NCI-H1092 (cell line): ENCODE measurements around the gene MAPK14.
A peak's percentile ranks its signal among the peaks of the same experiment; 100 is the strongest.
"Not testable (repeated sequence)": the region's sequence is repeated elsewhere in the genome, so short reads cannot be mapped to it uniquely, and the experiment has no call there.

ENCODE experiments used
- DNase-seq: peaks from one replicate; lab custom pipeline; 2025; lab: John Stamatoyannopoulos, UW

The MAPK14 gene

DNA sequence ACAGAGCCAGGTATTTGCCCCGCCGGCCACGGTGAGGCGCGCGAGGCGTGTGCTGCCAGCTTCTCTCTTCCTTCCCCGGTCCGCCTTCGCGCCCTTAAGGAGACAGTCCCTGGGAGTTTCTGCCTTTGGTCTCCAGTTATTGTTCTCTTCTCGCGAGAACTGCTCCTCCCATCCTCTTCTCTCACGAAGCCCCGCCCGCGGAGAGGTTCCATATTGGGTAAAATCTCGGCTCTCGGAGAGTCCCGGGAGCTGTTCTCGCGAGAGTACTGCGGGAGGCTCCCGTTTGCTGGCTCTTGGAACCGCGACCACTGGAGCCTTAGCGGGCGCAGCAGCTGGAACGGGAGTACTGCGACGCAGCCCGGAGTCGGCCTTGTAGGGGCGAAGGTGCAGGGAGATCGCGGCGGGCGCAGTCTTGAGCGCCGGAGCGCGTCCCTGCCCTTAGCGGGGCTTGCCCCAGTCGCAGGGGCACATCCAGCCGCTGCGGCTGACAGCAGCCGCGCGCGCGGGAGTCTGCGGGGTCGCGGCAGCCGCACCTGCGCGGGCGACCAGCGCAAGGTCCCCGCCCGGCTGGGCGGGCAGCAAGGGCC, at the start of gene MAPK14:
TSS of gene MAPK14 (plus strand) at position 308 of the 587 bp plus-strand sequence. CDS start 350 bp downstream, outside the sequence.
- peak; percentile 100 for DNase-seq

DNA sequence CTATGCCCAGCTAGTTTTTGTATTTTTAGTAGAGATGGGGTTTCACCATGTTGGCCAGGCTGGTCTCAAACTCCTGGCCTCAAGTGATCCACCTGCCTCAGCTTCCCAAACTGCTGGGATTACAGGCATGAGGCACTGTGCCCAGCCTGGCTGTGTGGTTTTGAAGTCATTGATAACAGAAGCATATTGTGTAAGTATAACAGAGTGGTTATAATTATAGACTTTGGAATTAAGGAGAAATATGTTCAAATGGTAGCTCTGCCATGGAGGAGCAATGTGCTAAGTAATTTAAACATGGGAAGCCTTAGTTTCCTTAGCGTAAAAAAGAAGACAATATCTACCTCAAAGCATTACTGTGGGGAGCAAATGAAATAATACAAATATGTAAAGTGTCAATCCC, 47.5 kb upstream of the MAPK14 start:
- not testable (repeated sequence) for DNase-seq

DNA sequence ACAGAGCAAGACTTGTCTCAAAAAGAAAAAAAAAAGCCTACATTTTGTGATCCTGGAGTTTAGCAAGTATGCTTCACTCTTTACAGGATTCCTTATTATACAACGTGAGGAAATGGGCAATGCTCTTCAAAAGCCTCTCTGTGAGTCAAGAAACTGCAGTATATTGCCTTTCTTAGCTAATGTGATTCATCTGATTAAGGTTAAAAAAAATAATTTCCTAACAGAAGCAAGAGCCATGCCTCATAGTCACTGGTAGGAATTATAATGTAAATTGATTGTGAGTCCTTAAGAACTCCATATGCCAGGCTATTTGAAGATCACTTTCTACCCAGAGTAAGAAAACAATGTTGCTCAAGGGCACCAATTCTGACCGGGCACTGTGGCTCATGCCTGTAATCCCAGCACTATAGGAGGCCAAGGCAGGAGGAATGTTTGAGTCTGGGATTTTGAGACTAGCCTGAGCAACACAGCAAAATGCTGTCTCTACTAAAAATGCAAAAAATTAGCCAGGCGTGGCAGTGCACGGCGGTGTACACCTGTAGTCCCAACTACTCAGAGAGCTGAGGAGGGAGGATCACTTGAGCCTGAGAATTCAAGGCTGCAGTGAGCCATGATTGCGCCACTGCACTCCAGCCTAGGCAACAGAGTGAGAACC, 46.5 kb upstream of the MAPK14 start:
- no peak for DNase-seq

DNA sequence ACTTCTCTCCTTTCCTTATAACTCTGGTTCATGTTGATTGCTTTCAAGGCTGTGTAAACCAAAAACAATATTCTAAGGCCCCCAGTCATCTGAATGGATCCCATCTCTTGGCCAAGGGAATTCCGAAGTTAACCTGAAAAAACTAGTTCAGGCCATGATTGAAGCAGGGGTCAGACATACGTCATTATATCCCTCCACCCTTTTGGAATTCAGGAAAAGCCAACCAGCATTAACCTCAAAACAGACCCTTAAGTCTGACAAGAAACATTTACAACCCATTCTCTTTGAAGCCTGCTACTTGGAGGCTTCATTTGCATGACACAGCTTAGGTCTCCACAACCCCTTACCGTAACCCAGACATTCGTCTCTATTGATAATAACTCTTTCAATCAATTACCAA, 42.9 kb upstream of the MAPK14 start:
- no peak for DNase-seq

DNA sequence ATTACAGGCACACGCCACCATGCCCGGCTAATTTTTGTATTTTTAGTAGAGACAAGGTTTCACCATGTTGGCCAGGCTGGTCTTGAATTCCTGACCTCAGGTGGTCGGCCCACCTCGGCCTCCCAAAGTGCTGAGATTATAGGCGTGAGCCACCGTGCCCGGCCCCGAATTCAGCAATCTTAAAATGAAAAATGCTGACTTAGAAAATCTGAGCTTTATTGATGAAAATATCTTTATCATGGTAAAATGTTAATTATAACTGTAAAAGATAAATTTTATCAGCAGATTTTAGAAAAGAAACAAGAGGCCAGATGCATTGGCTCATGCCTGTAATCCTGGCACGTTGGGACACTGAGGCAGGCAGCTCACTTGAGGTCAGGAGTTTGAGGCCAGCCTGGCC, 39.6 kb upstream of the MAPK14 start:
- DNase-seq = not testable (repeated sequence)

DNA sequence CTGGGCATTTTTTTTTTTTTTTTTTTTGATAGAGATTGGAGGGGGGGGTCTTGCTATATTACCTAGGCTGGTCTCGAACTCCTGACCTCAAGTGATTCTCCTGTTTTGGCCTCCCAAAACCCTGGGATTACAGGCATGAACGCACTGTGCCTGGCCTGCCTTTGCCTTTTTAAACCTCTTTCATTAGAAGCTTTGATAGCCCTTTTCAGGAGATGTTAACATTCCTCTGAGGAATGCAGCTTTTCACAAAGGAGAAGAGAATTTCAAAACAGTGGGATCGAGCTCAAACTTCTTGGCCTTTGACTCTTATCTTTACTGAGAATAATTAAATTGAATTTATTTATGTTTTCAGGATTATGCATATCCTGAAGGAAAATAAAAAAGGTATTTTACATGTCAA, 34.5 kb upstream of the MAPK14 start:
- no peak for DNase-seq

DNA sequence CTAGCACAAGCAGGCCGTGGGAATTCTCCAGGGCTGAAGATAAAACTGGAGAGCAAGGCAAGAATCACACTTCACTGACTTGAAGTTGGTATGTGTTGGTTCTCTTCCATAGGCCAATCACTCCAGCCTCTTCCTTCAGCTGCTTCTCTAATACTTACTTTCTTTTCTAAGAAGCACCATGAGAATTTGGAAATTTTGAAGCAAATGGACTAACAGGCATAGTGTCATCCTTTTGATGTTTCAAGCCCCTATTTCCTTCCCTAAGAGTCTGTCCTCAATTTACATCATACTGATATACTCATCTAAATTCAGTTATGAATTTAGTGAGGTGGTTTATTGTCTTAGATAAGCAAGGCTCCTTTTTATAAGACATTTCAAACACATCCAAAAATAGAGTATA, 27.2 kb upstream of the MAPK14 start:
- no peak for DNase-seq

DNA sequence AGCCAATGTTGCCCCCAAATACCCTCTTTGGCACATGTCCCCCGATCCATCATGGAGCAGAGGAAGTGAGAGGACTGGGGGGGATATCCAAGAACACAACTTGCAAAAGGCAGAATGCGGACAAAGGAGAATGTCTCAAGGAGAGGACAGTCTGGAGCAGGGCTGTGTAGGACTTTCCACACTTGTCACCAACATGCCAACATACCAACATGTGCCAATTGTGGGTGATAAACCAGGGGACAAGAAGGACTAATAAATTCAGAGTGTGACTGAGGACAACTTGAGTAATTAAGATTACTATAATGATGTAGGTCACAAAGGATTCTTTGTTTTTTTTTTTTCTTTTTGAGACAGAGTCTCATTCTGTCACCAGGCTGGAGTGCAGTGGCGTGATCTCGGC, 11.9 kb upstream of the MAPK14 start:
- DNase-seq = no peak

DNA sequence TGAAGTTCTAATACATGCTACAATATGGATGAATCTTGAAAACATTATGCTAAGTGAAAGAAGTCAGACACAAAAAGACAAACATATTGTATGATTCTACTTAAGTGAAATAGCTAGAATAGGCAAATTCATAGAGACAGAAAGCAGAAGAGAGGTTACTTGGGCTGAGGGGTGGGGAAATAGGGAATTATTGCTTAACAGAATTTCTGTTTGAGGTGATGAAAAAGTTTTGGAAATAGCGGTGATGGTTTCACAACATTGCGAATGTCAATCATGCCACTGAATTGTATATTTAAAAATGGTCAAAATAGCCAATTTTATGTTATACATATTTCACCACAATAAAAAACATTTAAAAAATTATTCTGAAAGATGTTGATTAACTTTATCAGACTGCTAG, 9.3 kb upstream of the MAPK14 start:
- no peak for DNase-seq

DNA sequence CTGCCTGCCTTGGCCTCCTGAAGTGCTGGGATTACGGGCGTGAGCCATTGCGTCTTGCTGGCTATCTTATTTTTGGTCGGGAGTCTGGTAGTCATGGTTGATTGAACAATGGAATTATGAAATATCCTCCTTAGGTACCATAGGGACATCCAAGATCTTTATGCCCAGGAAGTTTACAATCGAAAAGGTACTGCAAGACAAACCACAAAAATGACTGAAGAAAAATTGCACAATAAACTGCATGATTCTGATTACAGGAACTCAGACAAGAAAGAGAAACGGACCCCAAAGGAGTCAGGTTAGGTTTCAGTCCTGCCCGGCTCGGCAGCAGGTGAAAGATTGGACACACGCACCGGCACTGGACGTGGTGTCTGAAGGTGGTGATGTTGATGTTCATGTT, 8.4 kb upstream of the MAPK14 start:
- DNase-seq = no peak

DNA sequence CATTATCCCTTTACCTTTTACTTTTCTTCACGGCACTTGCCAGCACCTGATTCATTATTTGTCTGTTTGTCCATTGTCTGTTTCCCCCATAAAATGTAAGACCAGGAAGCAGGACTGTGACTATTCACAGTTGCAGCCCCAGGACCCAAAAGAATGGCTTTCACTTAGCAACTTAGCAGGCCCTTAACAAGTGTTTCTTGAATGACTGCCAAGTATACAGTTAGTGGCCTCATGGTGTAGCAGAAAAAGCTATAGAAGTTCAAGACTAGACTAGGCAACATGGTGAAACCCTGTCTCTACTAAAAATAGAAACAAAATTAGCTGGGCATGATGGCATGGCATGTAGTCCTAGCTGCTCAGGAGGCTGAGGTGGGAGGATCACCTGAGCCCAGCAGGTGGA, 7.5 kb upstream of the MAPK14 start:
- no peak for DNase-seq

DNA sequence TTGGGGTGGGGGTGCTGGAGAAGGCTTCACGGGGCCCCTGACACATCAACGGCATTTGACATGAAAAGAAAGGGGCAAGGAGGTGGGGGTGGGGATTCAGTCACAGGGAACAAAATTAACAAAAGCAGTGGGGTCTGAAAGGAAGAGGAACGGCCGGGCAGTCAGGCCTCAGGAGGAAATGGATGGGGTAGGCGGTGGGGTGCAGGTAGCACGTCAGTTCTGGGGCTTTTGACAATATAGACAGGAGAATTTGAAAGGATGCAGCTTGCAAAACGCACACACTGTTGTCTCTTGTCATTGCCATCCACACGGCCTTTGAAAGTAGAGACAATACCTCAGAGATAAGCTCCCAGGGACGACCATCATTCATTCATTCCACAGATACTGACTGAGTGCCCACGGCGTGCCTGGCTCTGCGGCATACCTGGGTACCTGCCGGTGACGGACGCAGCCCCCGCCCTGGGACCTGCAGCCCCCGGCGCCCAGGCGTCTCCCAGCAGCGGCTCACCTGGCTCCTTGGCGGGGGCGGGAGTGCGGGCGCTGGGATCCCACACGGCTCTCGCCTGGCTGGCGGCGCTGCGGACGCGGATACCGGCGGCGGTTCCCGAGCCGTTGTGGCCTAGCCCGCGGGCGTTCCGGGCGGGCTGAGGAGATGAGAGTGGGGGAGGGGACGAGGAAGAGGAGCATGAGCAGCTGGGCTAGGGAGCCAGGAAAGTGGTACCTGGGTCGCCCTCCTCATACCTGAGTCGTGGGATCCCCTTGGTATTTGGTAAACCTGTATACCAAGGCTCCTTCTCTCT, 3.4 kb upstream of the MAPK14 start, which contains the start of gene SLC26A8:
TSS of gene SLC26A8 (minus strand) at position 646 of the 800 bp plus-strand sequence. CDS start 4,934 bp downstream, outside the sequence.
- no peak for DNase-seq

DNA sequence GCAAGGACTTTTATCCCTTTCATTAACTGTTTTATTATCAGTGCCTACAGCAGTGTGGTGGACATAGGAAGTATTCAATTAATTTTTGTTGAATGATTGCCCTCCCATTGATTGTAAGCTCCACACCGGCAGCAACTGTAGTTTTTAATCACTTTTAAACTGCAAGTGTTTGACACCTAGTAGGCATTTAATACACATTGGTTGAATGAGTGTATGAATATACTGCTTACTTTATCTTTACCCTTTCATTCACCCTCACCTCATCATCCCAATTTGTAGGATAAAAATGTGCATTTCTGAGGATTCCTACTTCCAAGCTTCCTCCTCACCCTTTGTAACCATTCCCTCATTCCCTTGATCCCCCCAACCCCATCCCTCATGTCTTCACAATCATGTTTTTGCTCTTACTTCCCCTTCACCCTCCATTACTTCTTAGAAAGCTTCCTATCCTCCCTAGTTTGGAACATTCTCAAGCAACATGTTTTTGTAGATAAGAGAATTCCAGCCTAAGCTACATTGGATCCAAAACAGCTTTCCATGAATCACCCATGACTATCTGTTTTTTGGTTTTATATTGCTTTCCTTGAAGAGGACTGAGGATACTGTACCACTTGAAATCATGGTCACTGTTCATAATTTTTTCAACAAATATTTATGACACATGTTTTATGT, 2.2 kb upstream of the MAPK14 start:
- no peak for DNase-seq

DNA sequence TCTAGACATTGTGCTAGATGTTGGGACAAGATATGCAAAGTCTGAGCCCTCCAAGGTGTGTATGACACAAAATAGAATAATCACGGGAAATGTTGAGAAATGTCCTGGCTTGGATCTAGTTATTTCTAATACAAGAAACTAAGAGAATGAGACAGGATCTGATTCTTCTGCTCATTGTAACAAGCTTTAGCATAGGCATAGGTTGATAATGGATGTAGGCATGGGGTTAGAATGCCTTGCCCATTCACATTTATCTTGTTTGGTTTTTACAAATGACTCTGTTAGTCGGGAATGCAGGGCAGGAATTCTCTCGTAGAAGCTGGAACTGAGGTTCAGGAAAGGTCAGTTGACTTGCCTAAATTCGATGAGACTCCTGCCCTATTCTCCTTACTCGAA, 1.7 kb upstream of the MAPK14 start:
- no peak for DNase-seq

DNA sequence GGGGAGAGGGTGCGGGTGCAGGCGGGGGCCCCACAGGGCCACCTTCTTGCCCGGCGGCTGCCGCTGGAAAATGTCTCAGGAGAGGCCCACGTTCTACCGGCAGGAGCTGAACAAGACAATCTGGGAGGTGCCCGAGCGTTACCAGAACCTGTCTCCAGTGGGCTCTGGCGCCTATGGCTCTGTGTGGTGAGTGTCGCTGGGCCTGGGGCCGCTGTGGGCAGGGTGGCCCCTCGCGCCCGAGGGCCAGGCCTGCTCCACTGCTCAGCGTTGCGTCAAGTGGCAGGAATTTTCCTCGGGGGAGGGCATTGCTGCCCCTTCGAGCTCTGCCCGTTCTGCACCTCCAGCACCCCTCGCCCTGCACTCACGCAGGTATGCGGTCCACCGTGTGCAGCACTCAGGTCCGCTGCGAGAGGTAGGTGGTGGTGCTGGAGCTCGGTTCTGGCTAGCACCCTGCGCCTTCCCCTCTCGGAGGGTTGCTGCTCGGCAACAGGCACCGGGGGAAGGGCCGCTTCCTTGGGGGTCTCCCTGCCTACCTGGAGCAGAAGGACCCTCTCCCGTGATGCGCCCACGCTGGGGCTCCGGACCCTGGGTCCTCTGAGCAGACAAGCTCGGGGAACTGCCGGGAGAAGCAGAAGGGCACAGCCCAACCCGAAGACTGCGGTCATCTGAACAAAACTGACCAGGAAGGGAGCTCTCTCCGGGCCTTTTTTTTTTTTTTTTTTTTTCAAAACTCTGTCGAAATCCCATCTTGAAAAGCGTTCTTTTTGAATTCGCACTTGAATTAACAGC, 674 bp downstream of the MAPK14 start:
- peak; percentile 32 for DNase-seq

DNA sequence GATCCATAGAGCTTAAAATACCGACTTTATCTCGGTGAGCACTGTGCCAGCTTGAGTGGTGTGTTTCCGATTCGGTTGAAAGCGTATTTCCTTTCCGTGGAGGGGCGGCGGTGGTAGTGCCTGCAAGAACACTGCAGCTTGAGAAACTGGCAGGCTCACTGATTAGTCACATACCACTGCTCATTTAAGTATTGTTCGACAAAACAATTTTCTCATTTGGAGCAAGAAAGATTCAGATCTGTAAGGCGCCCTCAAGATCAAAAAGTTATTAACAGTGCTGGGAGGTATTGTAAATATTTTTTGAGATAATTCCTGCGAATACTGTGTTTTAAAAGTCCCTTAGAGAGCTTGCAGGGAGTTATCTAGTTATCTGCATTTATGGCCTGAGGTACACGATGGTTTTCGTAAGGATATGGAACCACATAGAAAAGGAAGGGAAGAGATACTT, 1.3 kb downstream of the MAPK14 start:
- no peak for DNase-seq

DNA sequence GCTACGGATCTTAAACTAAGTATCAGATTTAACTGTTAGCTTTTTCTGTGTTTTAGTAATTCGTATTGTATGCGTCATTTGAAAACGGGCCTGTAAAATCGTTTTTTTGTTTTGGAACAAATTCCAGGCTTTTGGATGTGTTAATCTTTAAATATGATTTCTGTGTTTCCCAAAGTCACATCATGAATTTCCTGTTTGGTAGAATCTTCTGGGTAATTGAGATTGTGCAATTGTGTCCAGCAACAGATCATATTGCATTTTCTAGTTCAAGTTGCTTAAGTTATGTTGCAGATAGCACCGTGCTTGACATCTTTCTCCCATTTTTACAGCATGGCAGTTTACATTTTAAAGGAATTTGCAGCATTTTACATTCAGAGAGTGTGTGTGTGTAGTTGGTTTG, 1.9 kb downstream of the MAPK14 start:
- no peak for DNase-seq

DNA sequence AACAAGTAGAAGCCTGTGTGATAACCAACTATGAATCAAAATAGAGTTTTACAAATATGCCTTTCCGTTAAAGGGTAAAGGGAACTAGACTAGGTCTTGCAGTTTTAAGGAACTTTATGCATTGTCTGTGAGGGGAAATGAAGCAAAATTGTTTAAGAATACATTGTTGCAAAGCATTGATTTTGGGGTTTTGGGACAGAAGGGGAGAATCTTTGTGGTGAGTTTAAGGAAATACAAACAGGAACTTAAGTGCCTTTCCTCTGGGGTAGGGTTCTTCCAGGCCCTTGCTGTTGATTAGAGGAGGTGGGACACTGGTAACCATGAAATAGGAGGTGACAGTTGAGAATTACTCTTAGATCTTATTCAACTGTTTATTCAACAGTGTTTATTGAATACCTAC, 4.7 kb downstream of the MAPK14 start:
- no peak for DNase-seq

DNA sequence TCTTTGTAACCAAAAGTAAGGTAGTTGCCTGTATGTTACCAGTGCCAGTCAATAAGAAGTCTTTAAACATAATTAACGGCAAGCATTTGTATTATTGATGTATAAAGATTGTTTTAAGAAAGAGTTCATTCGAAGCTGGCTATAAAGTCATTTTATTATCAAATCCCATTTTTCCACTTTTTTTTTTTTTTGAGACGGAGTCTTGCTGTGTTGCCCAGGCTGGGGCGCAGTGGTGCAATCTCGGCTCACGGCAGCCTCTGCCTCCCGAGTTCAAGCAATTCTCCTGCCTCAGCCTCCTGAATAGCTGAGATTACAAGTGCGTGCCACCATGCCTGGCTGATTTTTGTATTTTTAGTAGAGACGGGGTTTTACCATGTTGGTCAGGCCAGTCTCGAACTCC, 5.5 kb downstream of the MAPK14 start:
- not testable (repeated sequence) for DNase-seq

DNA sequence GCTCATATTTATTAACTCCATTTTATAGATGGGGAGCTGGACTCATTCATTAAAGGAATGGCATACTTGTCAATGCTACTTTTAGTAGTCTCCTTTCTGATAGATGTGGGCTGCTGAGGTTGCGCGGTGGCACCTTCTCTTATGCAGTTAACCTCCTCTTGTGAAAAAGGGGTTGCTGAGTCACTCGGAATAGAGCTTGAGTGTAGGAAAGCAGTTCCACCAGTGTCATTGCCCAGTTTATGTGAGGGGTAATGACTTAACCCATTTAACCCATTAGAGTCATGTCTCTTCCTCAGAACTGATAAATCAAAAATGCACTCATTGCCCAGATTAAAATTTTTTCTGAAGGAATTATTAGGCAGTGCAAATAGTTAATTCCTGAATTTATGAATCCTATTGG, 6.3 kb downstream of the MAPK14 start:
- DNase-seq = no peak

DNA sequence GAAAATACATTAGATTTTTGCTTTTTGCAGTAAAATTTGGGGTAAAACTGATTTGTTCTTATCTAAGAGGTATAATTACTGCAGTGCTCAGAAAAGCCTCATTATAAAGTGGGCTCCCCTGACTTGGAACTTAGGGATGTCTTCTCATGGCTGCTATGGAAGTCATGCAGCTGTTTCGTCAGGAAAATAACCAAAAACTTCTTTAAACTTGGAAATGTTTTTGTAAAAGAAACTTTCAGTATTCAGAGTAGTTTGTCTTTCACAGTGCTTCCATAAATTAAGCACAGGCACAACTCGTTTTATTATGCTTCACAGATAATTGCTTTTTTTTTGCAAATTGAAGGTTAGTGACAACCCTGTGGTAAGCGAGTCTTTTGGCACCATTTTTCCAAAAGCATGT, 6.8 kb downstream of the MAPK14 start:
- no peak for DNase-seq

DNA sequence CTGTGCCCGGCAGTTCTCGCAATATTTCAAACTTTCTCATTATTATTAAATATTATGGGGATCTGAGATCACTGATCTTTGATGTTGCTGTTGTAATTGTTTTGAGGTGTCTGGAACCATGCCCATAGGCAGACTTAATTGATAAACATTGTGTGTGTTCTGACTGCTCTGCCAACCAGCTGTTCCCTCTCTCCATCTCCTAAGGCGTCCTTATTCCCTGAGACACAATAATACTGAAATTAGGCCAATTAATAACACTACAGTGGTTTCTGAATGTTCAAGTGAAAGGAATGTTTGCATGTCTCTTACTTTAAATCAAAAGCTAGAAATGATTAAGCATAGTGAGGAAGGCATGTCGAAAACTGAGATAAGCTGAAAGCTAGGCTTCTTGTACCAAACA, 7.6 kb downstream of the MAPK14 start:
- no peak for DNase-seq
